Activated T-helper 1 cell treated with Interleukin-2 at 50 U/mL for 16 hours (primary cell): Measurements from ENCODE around the gene DVL2.

Experiments
- DNase-seq: peaks from one replicate; pipeline ENCODE4 v3.0.0-alpha.2; 2020; ENCODE audit warnings: low read depth

DVL2 gene

GRCh38 chr17:7234083-7234951 is at the start of gene DVL2:
Gene DVL2, minus strand, starts transcription at chr17:7234517. Its CDS starts 255 bp downstream, at chr17:7234262.
- DNase-seq = peak; percentile 89

DNA sequence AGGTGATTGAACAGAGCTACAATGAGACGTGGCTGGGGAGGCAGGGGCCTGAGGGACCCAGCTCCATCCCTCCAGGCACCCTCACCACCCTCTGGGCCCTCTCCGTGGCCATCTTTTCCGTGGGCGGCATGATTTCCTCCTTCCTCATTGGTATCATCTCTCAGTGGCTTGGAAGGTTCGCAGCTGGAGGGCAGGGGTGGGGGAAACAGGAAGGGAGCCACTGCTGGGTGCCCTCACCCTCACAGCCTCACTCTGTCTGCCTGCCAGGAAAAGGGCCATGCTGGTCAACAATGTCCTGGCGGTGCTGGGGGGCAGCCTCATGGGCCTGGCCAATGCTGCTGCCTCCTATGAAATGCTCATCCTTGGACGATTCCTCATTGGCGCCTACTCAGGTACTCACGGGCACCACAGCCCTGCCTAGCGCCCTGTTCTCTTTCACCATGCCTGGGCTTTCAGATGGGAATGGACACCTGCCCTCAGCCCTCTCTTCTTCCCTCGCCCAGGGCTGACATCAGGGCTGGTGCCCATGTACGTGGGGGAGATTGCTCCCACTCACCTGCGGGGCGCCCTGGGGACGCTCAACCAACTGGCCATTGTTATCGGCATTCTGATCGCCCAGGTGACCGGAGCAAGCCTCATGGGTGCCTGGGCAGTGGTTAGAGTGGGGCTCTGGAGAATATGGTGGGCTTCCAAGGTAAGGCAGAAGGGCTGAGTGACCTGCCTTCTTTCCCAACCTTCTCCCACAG is 49.3 kb upstream of the DVL2 start:
- no peak for DNase-seq

DNA sequence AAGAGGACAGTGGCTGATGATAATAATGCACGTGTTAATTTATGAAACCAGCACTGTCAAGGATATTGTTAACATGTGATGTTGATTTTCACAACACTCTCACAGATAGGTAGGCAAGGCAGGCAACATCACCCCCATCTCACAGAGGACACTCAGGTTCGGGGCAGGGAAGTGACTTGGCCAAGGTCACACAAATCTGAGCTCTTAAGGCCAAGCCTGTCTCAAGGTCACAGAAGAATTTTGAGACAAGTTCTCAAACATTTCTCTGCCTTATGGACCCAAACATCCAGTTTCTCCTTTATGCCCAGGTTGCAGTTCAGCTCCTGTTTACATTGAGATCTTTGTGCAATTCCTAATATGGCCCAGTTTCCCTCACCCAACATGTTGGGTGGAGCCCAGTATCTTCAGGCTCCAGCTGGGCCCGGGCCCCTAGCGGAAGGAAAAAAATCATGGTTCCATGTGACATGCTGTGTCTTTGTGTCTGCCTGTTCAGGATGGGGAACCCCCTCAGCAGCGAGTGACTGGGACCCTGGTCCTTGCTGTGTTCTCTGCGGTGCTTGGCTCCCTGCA is 48.5 kb upstream of the DVL2 start:
- no peak for DNase-seq

DNA sequence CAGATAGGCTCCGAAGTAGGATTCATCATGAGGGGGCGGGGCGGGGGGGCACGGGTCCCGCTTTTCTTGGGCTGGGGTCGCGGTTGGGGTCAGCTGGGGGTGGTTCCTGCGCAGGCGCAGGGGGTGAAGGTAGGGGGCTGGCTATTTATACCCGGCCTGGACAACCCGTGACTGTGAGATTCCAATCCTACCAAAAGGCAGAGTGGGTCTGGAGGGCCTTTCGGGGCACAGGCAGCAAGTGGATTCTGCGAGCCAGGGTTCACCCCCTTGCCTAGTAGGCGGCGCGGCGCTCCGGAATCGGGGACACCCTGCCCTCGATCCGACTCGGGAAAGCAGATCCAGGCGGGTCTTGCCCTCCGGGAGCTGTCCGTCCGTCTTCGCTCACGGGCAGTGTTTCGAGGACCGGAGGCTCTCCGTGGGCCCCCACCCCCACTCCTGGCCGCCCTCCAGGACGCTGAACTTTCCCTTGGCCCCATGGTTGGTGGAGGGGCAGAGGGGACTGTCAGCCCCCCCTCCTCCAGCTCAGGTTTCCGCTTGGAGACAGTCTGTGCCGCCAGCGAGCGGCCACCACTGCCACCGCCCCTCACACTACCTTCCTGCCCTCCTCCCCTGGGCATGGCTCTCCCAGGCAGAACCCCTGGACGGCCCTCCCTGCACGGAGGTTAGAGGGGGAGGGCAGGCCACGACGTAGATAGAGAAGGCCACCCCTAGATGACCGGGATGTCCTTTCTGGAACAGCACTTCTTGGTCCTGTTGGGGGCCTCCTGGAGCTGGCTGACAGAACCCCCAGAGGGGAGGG is 47.8 kb upstream of the DVL2 start:
- no peak for DNase-seq

DNA sequence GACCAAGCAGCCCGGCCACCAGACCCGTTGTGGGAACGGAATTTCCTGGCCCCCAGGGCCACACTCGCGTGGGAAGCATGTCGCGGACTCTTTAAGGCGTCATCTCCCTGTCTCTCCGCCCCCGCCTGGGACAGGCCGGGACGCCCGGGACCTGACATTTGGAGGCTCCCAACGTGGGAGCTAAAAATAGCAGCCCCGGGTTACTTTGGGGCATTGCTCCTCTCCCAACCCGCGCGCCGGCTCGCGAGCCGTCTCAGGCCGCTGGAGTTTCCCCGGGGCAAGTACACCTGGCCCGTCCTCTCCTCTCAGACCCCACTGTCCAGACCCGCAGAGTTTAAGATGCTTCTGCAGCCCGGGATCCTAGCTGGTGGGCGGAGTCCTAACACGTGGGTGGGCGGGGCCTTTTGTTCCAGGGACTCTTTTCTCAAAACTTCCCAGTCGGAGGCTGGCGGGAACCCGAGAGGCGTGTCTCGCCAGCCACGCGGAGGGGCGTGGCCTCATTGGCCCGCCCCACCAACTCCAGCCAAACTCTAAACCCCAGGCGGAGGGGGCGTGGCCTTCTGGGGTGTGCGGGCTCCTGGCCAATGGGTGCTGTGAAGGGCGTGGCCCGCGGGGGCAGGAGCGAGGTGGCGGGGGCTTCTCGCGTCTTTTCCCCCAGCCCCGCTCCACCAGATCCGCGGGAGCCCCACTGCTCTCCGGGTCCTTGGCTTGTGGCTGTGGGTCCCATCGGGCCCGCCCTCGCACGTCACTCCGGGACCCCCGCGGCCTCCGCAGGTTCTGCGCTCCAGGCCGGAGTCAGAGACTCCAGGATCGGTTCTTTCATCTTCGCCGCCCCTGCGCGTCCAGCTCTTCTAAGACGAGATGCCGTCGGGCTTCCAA is 47.0 kb upstream of the DVL2 start, which contains the start of gene SLC2A4:
TSS of gene SLC2A4 (plus strand) at position 645 of the 879 bp plus-strand sequence. CDS start at position 862, 217 bp downstream.
- DNase-seq = peak; percentile 61

GRCh38 chr17:7280519-7281073 is 46.3 kb upstream of the DVL2 start:
- DNase-seq = peak; percentile 74

DNA sequence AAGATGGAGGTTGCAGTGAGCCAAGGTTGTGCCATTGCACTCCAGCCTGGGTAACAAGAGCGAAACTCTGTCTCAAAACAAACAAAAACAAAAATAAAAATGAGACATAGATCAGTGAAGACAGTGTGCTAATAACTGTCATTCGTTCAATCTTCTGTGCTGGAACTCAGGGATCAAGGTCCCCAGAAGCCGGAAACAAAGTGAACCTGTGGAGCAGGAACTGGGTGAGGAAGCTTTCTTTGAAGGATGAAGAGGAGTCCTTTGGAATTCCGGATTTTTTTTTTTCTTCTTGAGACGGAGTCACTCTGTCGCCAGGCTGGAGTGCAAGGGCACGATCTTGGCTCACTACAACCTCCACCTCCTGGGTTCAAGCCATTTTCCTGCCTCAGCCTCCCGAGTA is 45.1 kb upstream of the DVL2 start:
- no peak for DNase-seq

- DNase-seq = no peak
Measured at GRCh38 chr17:7266784-7267183, 32.5 kb upstream of the DVL2 start.

GRCh38 chr17:7263801-7264078 is 29.4 kb upstream of the DVL2 start:
- DNase-seq = no peak

DNA sequence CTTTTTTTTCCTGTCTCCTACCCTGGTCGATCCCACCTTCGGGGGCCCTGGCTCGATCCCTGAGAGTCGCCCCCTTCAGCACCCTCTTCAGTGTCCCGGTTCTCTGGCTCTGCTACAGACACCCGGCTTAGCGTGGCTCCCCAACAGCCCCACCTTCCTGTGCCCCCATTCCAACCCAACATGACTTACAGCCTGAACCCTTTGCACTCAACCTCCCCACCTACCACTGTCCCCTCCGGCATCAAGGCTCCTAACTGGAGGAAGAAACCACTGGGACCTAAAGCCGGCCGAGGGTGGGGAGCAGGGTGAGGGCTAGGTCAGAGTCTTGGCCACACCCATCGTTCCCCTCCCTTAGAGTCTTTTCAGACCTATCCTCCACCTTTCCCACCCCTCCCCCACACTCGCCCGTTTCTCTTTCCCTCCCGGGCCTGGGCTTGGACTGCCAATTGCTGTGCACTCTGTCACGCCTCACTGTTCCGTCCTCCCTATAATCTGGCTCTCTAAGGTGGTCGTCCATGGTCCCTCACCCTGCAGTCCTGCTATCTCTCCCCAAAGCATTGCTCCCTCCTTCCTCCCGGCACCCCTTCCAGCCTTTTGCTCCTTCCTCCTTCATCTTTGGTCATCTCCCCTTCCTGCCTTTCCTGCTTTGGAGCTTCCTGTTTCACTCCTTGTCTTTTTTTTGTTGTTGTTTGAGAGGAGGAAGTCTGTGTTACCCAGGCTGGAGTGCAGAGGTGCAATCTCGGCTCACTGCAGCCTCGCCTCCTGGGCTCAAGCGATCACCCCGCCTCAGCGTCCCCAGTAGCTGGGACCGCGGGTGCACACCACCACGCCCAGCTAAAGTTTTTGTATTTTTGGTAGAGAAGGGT is 28.9 kb upstream of the DVL2 start:
- no peak for DNase-seq

- no peak for DNase-seq
Measured at GRCh38 chr17:7262192-7262934, 28.0 kb upstream of the DVL2 start, which contains the start of gene CLDN7. Gene CLDN7, minus strand, starts transcription at chr17:7262478. Its CDS starts 435 bp downstream, at chr17:7262043.

- no peak for DNase-seq
Measured at GRCh38 chr17:7261379-7262191, 27.3 kb upstream of the DVL2 start.

- no peak for DNase-seq
Measured at GRCh38 chr17:7260651-7261378, 26.5 kb upstream of the DVL2 start.

GRCh38 chr17:7260151-7260550 is 25.8 kb upstream of the DVL2 start:
- no peak for DNase-seq

- no peak for DNase-seq
Measured at GRCh38 chr17:7259555-7259889, 25.2 kb upstream of the DVL2 start.

GRCh38 chr17:7258731-7259554 is 24.6 kb upstream of the DVL2 start:
- DNase-seq = no peak
